HepG2 (cell line): Measurements from ENCODE around the gene NFE2. TPM values are rescaled to one million over a fixed set of nuclear protein-coding genes. Genes with fewer than 3 reads are reported as not detected.

Experiments
- ARNT ChIP-seq: fragments of 450-650 bp; IDR thresholded peaks from 2 replicates; pipeline ENCODE4 v1.6.1; 2017
- DNMT3B ChIP-seq: conservative IDR thresholded peaks from 2 replicates; pipeline ENCODE4 v1.6.1; 2016; ENCODE audit warnings: missing biosample characterization, control low read depth
- EP300 ChIP-seq, 3 experiments: sonication (generic) in 1 of 3; formaldehyde crosslinking in 1 of 3; IDR thresholded peaks; 2 replicates each; pipeline versions ENCODE4 v1.5.1 to v1.6.1; 2011 to 2020; ENCODE audit warnings: low read depth in 2 of 3, low read length in 2 of 3, borderline replicate concordance in 1 of 3, improper control_type of control experiment in 1 of 3, mild to moderate bottlenecking in 1 of 3, missing genetic modification reagents in 1 of 3, moderate library complexity in 1 of 3
- GZF1 ChIP-seq: sonication (generic); formaldehyde crosslinking; IDR thresholded peaks from 2 replicates; pipeline ENCODE4 v1.5.1; 2020; ENCODE audit warnings: mild to moderate bottlenecking, missing genetic modification reagents
- NFE2 ChIP-seq: sonication (generic); formaldehyde crosslinking; IDR thresholded peaks from 2 replicates; pipeline ENCODE4 v1.4.0; 2020; ENCODE audit warnings: missing genetic modification reagents
- NR2F6 ChIP-seq, 2 experiments: IDR thresholded peaks; 2 replicates each; pipeline ENCODE4 v1.6.1; 2016; ENCODE audit warnings: antibody characterized with exemption in 1 of 2, mild to moderate bottlenecking in 1 of 2
- RCOR2 ChIP-seq: IDR thresholded peaks from 2 replicates; pipeline ENCODE4 v1.6.1; 2016; ENCODE audit warnings: missing biosample characterization, missing genetic modification reagents
- SMARCC2 ChIP-seq: fragments of 450-650 bp; IDR thresholded peaks from 2 replicates; pipeline ENCODE4 v1.6.1; 2017; ENCODE audit warnings: antibody characterized with exemption, mild to moderate bottlenecking
- SMYD3 ChIP-seq: sonication (generic); formaldehyde crosslinking; IDR thresholded peaks from 2 replicates; pipeline ENCODE4 v1.8.1; 2023; ENCODE audit warnings: mild to moderate bottlenecking, missing genetic modification reagents
- SNAI1 ChIP-seq: sonication (generic); formaldehyde crosslinking; IDR thresholded peaks from 2 replicates; pipeline ENCODE4 v1.5.0; 2020; ENCODE audit warnings: mild to moderate bottlenecking, missing genetic modification reagents, borderline replicate concordance
- ZNF12 ChIP-seq: sonication (generic); formaldehyde crosslinking; IDR thresholded peaks from 2 replicates; pipeline ENCODE4 v1.5.0; 2020; ENCODE audit warnings: missing genetic modification reagents
- ZNF350 ChIP-seq: sonication (generic); formaldehyde crosslinking; IDR thresholded peaks from 2 replicates; pipeline ENCODE4 v1.4.0; 2020; ENCODE audit warnings: mild to moderate bottlenecking, low read depth, missing genetic modification reagents, borderline replicate concordance
- ZNF570 ChIP-seq: sonication (generic); formaldehyde crosslinking; IDR thresholded peaks from 2 replicates; pipeline ENCODE4 v1.4.0; 2020; ENCODE audit warnings: mild to moderate bottlenecking, missing genetic modification reagents, borderline replicate concordance
- ZNF773 ChIP-seq: sonication (generic); formaldehyde crosslinking; IDR thresholded peaks from 2 replicates; pipeline ENCODE4 v1.4.0; 2020; ENCODE audit warnings: missing genetic modification reagents, borderline replicate concordance
- ZSCAN25 ChIP-seq: sonication (generic); formaldehyde crosslinking; IDR thresholded peaks from 2 replicates; pipeline ENCODE4 v1.8.0; 2022; ENCODE audit warnings: mild to moderate bottlenecking, missing genetic modification reagents
- polyA plus RNA-seq, 8 experiments: library from polyadenylated mRNA; depleted of rRNA in 3 of 8; stranded (reverse) in 7 of 8; unstranded in 1 of 8; fragments of >200 nt; fragmentation: Illumina TruSeq in 4 of 8; extraction: Trizol in 4 of 8; gene quantifications; 2 replicates each; pipeline versions ENCODE4 v1.2.1 to v1.2.3, GENCODE V29; 2011 to 2016; ENCODE audit warnings: low read depth in 4 of 8, missing spikeins in 1 of 8, mixed read lengths in 1 of 8; ENCODE audit not compliant: insufficient read depth in 1 of 8
- total RNA-seq, 5 experiments: library from RNA; depleted of rRNA; stranded (reverse); fragments of >200 nt; fragmentation: Illumina TruSeq; extraction: Trizol; gene quantifications; 2 replicates each; pipeline ENCODE4 v1.2.3, GENCODE V29; 2016; ENCODE audit warnings: low read depth in 1 of 5
- TF ChIP-seq, protein P1 (sequence below): sonication (generic); formaldehyde crosslinking; IDR thresholded peaks from 2 replicates; pipeline ENCODE4 v1.5.0; 2020; ENCODE audit warnings: mild to moderate bottlenecking, missing genetic modification reagents
- TF ChIP-seq, protein P2 (sequence below): sonication (generic); formaldehyde crosslinking; IDR thresholded peaks from 2 replicates; pipeline ENCODE4 v1.4.0; 2020; ENCODE audit warnings: missing genetic modification reagents; ENCODE audit errors: not compliant biosample characterization
- TF ChIP-seq, protein P3 (sequence below): sonication (generic); formaldehyde crosslinking; IDR thresholded peaks from 2 replicates; pipeline ENCODE4 v1.4.0; 2020; ENCODE audit warnings: mild to moderate bottlenecking, missing genetic modification reagents

The NFE2 gene
- total and polyA plus RNA-seq, 2 of the 13 experiments (the other 11 are each of a cell fraction or from before 2014, with no cell fraction given) = 4.5 to 7.8 TPM

GRCh38 chr12:54328595-54329337, 28.0 kb upstream of the NFE2 start (continued):
- TF ChIP-seq SMYD3 (CRISPR knock-in tag) = 0 out of 2 replicates have a peak, but pooled peaks have one; percentile 36
- TF ChIP-seq, protein P1, sequence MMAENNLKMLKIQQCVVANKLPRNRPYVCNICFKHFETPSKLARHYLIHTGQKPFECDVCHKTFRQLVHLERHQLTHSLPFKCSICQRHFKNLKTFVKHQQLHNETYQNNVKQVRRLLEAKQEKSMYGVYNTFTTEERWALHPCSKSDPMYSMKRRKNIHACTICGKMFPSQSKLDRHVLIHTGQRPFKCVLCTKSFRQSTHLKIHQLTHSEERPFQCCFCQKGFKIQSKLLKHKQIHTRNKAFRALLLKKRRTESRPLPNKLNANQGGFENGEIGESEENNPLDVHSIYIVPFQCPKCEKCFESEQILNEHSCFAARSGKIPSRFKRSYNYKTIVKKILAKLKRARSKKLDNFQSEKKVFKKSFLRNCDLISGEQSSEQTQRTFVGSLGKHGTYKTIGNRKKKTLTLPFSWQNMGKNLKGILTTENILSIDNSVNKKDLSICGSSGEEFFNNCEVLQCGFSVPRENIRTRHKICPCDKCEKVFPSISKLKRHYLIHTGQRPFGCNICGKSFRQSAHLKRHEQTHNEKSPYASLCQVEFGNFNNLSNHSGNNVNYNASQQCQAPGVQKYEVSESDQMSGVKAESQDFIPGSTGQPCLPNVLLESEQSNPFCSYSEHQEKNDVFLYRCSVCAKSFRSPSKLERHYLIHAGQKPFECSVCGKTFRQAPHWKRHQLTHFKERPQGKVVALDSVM (CRISPR knock-in tag) = 0 out of 2 replicates have a peak, but pooled peaks have one; percentile 1
- TF ChIP-seq GZF1 (CRISPR knock-in tag) = peak; percentile 95
- TF ChIP-seq, protein P2, sequence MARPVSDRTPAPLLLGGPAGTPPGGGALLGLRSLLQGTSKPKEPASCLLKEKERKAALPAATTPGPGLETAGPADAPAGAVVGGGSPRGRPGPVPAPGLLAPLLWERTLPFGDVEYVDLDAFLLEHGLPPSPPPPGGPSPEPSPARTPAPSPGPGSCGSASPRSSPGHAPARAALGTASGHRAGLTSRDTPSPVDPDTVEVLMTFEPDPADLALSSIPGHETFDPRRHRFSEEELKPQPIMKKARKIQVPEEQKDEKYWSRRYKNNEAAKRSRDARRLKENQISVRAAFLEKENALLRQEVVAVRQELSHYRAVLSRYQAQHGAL = no peak
- peak; percentile 52; the same call in 1 of the 2 replicates for TF ChIP-seq NR2F6 (IDR thresholded peaks at IDR 0.05)
- TF ChIP-seq NR2F6 (CRISPR knock-in tag; IDR thresholded peaks at IDR 0.05) = peak; percentile 45; the same call in 1 of the 2 replicates
- no peak for TF ChIP-seq SMARCC2
- no peak for TF ChIP-seq ARNT
- TF ChIP-seq SNAI1 (CRISPR knock-in tag) = no peak
- no peak for TF ChIP-seq ZNF773 (CRISPR knock-in tag)
- no peak for TF ChIP-seq RCOR2 (CRISPR knock-in tag)
- TF ChIP-seq, protein P3, sequence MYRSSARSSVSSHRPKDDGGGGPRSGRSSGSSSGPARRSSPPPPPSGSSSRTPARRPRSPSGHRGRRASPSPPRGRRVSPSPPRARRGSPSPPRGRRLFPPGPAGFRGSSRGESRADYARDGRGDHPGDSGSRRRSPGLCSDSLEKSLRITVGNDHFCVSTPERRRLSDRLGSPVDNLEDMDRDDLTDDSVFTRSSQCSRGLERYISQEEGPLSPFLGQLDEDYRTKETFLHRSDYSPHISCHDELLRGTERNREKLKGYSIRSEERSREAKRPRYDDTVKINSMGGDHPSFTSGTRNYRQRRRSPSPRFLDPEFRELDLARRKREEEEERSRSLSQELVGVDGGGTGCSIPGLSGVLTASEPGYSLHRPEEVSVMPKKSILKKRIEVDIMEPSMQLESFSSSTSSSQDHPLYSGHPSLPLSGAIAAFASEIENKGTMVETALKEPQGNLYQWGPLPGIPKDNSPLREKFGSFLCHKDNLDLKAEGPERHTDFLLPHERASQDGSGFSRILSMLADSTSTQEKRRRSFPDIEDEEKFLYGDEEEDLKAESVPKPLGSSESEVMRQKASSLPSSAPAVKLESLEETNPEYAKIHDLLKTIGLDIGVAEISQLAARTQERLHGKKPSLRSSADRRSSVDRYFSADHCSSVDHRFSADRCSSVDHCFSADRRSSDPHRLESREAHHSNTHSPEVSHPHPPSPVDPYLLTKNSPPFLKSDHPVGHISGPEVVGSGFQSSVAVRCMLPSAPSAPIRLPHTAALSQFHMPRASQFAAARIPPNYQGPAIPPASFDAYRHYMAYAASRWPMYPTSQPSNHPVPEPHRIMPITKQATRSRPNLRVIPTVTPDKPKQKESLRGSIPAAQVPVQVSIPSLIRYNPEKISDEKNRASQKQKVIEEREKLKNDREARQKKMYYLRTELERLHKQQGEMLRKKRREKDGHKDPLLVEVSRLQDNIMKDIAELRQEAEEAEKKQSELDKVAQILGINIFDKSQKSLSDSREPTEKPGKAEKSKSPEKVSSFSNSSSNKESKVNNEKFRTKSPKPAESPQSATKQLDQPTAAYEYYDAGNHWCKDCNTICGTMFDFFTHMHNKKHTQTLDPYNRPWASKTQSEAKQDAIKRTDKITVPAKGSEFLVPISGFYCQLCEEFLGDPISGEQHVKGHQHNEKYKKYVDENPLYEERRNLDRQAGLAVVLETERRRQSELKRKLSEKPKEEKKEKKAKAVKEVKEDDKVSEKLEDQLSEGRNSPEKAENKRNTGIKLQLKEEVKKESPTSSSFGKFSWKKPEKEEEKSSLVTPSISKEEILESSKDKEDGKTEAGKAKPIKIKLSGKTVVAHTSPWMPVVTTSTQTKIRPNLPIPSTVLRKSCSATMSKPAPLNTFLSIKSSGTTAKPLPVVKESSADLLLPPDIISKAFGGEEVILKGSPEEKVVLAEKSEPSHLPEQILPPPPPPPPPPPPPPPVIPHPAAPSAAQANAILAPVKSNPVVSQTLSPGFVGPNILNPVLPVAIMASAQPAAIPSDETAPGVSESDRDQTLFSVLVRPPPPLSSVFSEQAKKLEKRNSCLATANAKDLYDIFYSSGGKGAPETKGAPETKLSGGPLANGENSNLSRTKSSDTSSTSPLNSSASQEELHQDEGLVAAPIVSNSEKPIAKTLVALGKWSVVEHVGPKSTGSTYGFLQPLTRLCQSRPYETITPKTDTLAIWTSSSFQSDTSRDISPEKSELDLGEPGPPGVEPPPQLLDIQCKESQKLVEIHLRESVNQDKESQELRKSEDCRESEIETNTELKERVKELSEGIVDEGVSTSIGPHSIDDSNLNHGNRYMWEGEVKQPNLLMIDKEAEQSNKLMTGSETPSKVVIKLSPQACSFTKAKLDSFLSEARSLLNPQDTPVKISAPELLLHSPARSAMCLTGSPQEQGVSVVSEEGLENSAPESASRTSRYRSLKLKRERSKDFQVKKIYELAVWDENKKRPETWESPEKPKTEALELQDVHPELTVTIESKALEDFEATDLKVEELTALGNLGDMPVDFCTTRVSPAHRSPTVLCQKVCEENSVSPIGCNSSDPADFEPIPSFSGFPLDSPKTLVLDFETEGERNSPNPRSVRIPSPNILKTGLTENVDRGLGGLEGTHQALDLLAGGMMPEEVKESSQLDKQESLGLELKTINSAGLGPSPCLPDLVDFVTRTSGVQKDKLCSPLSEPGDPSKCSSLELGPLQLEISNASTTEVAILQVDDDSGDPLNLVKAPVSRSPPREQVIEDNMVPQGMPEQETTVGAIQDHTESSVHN (CRISPR knock-in tag) = no peak
- TF ChIP-seq EP300 (IDR thresholded peaks at IDR 0.05; ENCODE audit: low read depth in 2 of 2, low read length in 2 of 2) = peak; percentile 50 to 77; a peak in 2 of 4 replicates
- peak; percentile 45; the same call in 1 of the 2 replicates for TF ChIP-seq EP300 (CRISPR knock-in tag; IDR thresholded peaks at IDR 0.05; ENCODE audit: borderline replicate concordance)
- TF ChIP-seq ZNF570 = no peak
- TF ChIP-seq ZNF350 (CRISPR knock-in tag) = no peak
- TF ChIP-seq DNMT3B = no peak
- TF ChIP-seq ZSCAN25 (CRISPR knock-in tag) = no peak
- 0 out of 2 replicates have a peak, but pooled peaks have one; percentile 19 for TF ChIP-seq ZNF12 (CRISPR knock-in tag)
- no peak for TF ChIP-seq NFE2 (CRISPR knock-in tag)
